Nephron (organoid): ENCODE measurements around the gene ALDH3B2.
A peak's percentile ranks its signal among the peaks of the same experiment; 100 is the strongest.
"Not testable (repeated sequence)": the region's sequence is repeated elsewhere in the genome, so short reads cannot be mapped to it uniquely, and the experiment has no call there.

Source experiments
- H3K27ac Mint-ChIP-seq, 3 experiments: 2 replicates each; pipeline ENCODE4 v1.8.0; 2020; ENCODE audit warnings: mixed read lengths in 3 of 3, mild to moderate bottlenecking in 2 of 3, moderate library complexity in 1 of 3
- H3K27me3 Mint-ChIP-seq: 2 replicates; pipeline ENCODE4 v1.8.0; 2021; ENCODE audit warnings: low read depth, mild to moderate bottlenecking, moderate library complexity, mixed read lengths
- H3K36me3 Mint-ChIP-seq: 2 replicates; pipeline ENCODE4 v1.8.0; 2020; ENCODE audit warnings: low read depth, mixed read lengths
- H3K4me1 Mint-ChIP-seq: 2 replicates; pipeline ENCODE4 v1.8.0; 2020; ENCODE audit warnings: mixed read lengths
- H3K4me3 Mint-ChIP-seq, 3 experiments: 2 replicates each; pipeline ENCODE4 v1.8.0; 2020; ENCODE audit warnings: mild to moderate bottlenecking in 3 of 3, mixed read lengths in 3 of 3, moderate library complexity in 2 of 3
- H3K9me3 Mint-ChIP-seq: 2 replicates; pipeline ENCODE4 v1.8.0; 2020; ENCODE audit warnings: mixed read lengths
- TF ChIP-seq, protein P1 (sequence below), 3 experiments: fragments of 200-600 bp; sonication (generic); IDR thresholded peaks; one replicate each; pipeline ENCODE4 v1.5.0; 2021; ENCODE audit warnings: antibody characterized with exemption in 3 of 3; ENCODE audit not compliant: unreplicated experiment in 3 of 3

The ALDH3B2 gene, protein sequence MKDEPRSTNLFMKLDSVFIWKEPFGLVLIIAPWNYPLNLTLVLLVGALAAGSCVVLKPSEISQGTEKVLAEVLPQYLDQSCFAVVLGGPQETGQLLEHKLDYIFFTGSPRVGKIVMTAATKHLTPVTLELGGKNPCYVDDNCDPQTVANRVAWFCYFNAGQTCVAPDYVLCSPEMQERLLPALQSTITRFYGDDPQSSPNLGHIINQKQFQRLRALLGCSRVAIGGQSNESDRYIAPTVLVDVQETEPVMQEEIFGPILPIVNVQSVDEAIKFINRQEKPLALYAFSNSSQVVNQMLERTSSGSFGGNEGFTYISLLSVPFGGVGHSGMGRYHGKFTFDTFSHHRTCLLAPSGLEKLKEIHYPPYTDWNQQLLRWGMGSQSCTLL

DNA sequence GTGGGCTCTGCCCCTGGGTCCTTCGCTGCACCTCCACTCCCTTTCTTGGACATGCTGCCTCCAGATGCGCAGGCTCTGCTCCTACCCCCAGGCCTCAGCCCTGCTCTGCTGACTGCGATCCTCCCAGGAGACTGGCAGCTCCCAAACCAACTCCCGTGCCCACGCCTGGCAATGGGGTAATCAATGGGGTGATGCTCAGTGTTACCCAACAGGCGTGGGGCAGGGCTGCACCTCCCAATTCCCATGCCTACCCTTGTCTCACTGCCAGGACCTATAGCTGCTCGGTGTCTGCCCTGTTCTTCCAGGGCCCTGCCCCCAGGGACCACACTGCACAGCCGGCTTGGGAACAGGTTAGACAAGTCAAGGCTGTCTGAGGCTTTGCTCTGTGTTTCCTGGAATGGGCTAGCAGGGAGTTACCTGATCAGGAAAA, at the start of gene ALDH3B2:
Gene ALDH3B2, minus strand, starts transcription at position 182 of the 430 bp plus-strand sequence. CDS start 7,688 bp downstream, outside the sequence.
- Mint-ChIP-seq H3K27me3 (peaks cover 19% of the 10 kb centered on the region), H3K4me3 (no peak within 1 kb of the TSS), H3K9me3 (peaks cover 7% of the 10 kb centered on the region), H3K27ac (peak within 1 kb of the TSS in 2 of 3 experiments; percentile 66 to 71), H3K36me3 (no peaks in the 10 kb centered on the region), H3K4me1 (no peaks in the 10 kb centered on the region)
- TF ChIP-seq, protein P1, sequence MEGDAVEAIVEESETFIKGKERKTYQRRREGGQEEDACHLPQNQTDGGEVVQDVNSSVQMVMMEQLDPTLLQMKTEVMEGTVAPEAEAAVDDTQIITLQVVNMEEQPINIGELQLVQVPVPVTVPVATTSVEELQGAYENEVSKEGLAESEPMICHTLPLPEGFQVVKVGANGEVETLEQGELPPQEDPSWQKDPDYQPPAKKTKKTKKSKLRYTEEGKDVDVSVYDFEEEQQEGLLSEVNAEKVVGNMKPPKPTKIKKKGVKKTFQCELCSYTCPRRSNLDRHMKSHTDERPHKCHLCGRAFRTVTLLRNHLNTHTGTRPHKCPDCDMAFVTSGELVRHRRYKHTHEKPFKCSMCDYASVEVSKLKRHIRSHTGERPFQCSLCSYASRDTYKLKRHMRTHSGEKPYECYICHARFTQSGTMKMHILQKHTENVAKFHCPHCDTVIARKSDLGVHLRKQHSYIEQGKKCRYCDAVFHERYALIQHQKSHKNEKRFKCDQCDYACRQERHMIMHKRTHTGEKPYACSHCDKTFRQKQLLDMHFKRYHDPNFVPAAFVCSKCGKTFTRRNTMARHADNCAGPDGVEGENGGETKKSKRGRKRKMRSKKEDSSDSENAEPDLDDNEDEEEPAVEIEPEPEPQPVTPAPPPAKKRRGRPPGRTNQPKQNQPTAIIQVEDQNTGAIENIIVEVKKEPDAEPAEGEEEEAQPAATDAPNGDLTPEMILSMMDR (IDR thresholded peaks at IDR 0.05; ENCODE audit: unreplicated experiment in 3 of 3), result no peak

DNA sequence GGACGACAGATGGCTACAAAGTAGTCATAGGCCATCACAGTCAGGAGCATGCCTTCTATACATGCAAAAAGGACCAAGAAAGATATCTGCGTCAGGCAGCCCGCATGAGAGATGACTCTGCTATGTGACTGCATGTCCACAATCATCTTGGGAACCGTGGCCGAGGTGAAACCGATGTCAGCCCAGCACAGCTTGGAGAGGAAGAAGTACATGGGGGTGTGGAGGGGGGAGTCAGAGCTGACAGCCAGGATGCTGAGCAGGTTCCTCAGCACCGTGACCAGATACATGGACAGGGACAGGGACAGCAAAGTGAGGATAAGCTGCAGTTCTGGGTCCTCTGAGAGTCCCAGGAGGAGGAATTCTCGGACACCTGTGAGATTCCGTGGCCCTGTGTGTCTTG, 48.6 kb upstream of the ALDH3B2 start:
- H3K9me3 Mint-ChIP-seq, H3K4me1 Mint-ChIP-seq, H3K36me3 Mint-ChIP-seq, H3K4me3 Mint-ChIP-seq, H3K27ac Mint-ChIP-seq: not testable (repeated sequence)
- H3K27me3 Mint-ChIP-seq, result peaks cover 18% of the 10 kb centered on the region

DNA sequence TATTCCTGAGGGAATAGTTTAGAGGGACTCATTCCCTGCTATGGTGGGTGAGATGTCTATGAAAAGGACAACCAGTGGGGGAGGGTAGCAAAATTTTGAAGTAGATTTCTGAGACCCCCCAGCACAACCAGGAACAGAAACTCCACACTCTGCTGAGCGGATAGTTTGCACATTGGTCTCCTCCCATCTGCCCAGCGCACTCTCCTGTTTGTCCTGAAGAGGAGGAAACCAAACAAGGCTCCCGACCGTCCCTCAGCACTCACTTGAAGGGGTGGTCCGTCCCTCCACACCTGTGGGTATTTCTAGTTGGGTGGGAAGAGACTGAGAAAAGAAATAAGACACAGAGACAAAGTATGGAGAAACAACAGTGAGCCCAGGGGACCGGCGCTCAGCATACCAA, 41.8 kb upstream of the ALDH3B2 start:
- not testable (repeated sequence) for H3K36me3 Mint-ChIP-seq, H3K4me3 Mint-ChIP-seq, H3K27ac Mint-ChIP-seq, H3K9me3 Mint-ChIP-seq, H3K4me1 Mint-ChIP-seq
- H3K27me3 Mint-ChIP-seq, result peaks cover 42% of the 10 kb centered on the region

DNA sequence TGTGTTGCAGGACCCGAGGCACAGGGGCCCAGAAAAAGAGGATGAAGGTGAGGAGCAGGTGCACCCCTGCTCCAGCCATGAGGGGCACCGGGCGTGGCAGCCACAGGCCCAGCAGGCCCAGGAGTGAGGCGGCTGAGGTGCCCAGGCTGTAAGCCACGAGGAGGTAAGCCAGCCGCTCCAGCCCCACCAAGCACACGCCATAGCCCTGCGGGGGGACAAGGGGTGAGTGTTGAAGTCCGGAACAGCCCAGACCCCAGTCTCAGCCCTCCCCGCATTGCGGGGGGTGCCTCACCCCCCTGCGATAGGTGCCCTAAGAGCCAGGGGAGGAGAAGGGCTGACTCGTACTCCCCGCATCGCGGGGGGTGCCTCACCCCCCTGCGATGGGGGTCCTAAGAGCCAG, 41.4 kb upstream of the ALDH3B2 start:
- not testable (repeated sequence) for H3K27ac Mint-ChIP-seq, H3K4me3 Mint-ChIP-seq, H3K4me1 Mint-ChIP-seq, H3K36me3 Mint-ChIP-seq, H3K9me3 Mint-ChIP-seq
- H3K27me3 Mint-ChIP-seq, result peaks cover 42% of the 10 kb centered on the region

DNA sequence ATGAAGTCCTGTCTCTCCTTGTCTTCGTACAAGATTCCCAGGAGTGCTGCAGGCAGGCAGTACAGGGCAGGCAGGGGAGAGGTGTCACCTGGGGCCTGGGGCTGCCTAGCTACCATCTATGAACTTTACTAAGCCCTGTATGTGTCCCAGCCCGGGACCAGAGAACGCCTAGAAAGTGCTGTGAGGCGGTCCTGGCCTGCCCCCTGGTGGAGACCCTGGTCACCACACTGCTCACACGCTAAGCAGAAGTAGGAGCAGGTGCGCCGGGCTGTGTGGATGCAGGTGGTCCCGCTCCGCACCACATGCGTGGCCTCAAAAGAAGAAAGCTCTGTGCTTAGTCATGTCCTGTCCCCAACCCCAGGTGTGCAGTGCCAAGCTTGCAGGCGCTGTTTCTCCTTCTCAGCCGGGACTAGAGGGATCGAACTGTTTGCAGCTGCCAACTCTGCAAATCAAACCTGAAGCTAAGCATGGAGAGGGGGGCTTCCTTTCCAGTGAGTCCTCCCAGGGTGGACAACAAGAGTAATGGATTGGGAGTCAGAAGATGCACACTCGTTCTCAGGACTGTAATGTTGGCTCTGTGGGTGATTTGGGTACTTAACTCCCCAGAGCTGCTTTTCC, 39.6 kb upstream of the ALDH3B2 start:
- TF ChIP-seq, protein P1 (IDR thresholded peaks at IDR 0.05; ENCODE audit: unreplicated experiment in 3 of 3), result peak; percentile 19 to 35 (median 33)
- H3K9me3 Mint-ChIP-seq, H3K4me1 Mint-ChIP-seq, H3K4me3 Mint-ChIP-seq, H3K27ac Mint-ChIP-seq, H3K36me3 Mint-ChIP-seq: not testable (repeated sequence)
- peaks cover 48% of the 10 kb centered on the region for H3K27me3 Mint-ChIP-seq

DNA sequence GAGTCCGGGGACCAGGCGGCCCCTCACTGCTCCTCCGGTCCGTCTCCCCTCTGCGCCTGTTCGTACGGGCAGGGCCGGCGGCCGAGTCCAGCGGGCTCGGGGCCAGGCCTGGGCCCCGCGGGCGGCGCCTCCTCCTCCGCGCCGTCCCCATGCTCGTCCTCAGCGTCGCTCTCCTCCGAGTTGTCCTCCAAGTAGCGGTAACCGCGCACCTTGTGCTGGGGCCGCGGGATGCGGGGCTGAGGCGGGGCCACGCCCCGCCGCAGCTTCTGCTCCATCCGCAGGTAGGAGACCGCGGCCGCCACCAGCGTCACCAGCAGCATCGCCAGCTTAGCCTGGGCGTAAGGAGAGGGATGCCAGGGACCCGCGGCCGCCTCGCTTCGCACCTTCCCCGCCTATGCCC, 37.3 kb upstream of the ALDH3B2 start:
- H3K36me3 Mint-ChIP-seq, H3K4me3 Mint-ChIP-seq, H3K9me3 Mint-ChIP-seq, H3K4me1 Mint-ChIP-seq, H3K27ac Mint-ChIP-seq: not testable (repeated sequence)
- H3K27me3 Mint-ChIP-seq, result peaks cover 39% of the 10 kb centered on the region

DNA sequence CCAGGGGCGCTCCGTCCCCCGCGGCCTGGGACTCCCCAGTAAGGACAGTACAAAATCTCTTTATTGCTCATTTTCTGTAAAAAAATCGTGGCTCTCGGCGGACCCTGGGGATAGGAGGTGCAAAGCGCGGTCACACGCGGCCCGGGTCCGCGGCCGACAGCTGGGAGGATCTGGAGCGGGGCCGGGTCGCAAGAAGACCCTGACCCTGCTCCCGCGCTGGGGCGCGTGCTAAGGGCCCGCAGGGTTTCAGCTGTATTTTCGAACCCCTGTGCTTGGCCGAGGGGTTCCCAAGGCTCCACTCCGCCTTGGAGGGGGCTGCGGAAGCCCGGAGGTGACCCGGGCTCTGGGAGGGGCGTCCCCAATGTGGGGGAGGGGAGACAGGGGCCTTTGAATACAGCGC, 36.8 kb upstream of the ALDH3B2 start:
- not testable (repeated sequence) for H3K4me1 Mint-ChIP-seq, H3K9me3 Mint-ChIP-seq, H3K27ac Mint-ChIP-seq, H3K36me3 Mint-ChIP-seq
- peaks cover 39% of the 10 kb centered on the region for H3K27me3 Mint-ChIP-seq
- peak overlapping the region in 2 of 3 experiments; percentile 38 to 67 for H3K4me3 Mint-ChIP-seq

DNA sequence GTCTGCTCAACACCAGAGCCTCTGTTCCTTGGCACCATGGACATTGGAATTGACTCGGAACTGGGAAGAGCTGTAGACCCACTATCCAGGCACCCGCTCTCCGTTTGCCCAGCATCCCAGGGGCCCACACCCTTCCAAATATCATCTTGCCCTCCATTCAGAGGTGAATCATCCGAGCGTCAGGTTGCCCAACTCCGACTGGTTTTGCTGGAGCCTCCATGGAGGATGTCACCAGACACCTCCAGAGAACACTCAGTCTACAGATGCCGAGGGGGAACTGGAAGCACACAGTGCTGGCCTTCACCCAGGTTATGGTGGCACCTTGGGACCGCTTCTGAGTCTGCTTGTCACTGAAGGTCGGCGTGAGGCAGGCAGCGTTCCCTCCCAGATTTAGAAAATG, 35.4 kb upstream of the ALDH3B2 start:
- H3K9me3 Mint-ChIP-seq, H3K4me3 Mint-ChIP-seq, H3K4me1 Mint-ChIP-seq, H3K27ac Mint-ChIP-seq, H3K36me3 Mint-ChIP-seq: not testable (repeated sequence)
- peaks cover 43% of the 10 kb centered on the region for H3K27me3 Mint-ChIP-seq

DNA sequence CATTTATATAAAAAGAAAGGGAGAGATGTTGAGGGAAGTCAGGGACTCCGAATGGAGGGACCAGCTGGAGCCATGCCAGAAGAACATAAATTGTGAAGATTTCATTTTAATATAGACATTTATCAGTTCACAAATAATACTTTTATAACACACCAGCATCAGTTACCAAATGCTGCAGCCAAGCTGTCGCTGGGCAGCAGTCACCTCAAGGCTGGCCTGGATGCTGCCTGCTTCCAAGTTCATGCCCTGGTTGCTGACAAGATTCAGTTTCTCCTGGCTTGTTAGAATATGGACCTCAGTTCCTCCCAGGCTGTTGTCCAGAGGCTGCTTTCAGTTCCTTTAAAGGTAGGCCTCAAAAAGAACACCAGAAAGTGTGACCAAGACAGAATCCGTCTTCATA, 30.8 kb upstream of the ALDH3B2 start:
- TF ChIP-seq, protein P1 (IDR thresholded peaks at IDR 0.05; ENCODE audit: unreplicated experiment in 3 of 3), result no peak
- peaks cover 4% of the 10 kb centered on the region for H3K9me3 Mint-ChIP-seq
- no peaks in the 10 kb centered on the region for H3K36me3 Mint-ChIP-seq
- H3K27ac Mint-ChIP-seq, result no peak overlapping the region
- no peak overlapping the region for H3K4me3 Mint-ChIP-seq
- peaks cover 35% of the 10 kb centered on the region for H3K27me3 Mint-ChIP-seq
- no peaks in the 10 kb centered on the region for H3K4me1 Mint-ChIP-seq
